ENCODE measurements around the gene CASKIN1. TPM values are rescaled to one million over a fixed set of nuclear protein-coding genes. Genes with fewer than 3 reads are reported as not detected.
"Not testable (repeated sequence)": the region's sequence is repeated elsewhere in the genome, so short reads cannot be mapped to it uniquely, and the experiment has no call there.

CASKIN1 gene
- total and polyA plus RNA-seq, 9 donors: 0.10 to 2.4 (median 0.56) TPM; not detected in 1

GRCh38 chr16:2243781-2244180, 47.4 kb upstream of the CASKIN1 start:
- no peak for DNase-seq
- Histone ChIP-seq H3K36me3 (no peaks in the 10 kb centered on the region), H3K27ac (no peak overlapping the region), H3K9me3 (no peaks in the 10 kb centered on the region), H3K4me1 (ENCODE audit: insufficient read depth) (no peaks in the 10 kb centered on the region), H3K4me3 (no peak overlapping the region), H3K27me3 (no peaks in the 10 kb centered on the region)
- TF ChIP-seq EP300 (IDR thresholded peaks at IDR 0.05): no peak
- intact Hi-C loops (cut with DNase I): no loop called here
- 93 to 95% (median 94%) methylated on average over 11 of the region's 11 CpGs for WGBS, 3 donors

GRCh38 chr16:2243031-2243528, 46.7 kb upstream of the CASKIN1 start:
- Histone ChIP-seq H3K36me3 (no peaks in the 10 kb centered on the region), H3K4me1 (ENCODE audit: insufficient read depth) (no peaks in the 10 kb centered on the region), H3K9me3 (no peaks in the 10 kb centered on the region), H3K4me3 (no peak overlapping the region), H3K27ac (no peak overlapping the region), H3K27me3 (no peaks in the 10 kb centered on the region)
- DNase-seq: no peak
- intact Hi-C loops (cut with DNase I): no loop called here
- TF ChIP-seq, protein P1, sequence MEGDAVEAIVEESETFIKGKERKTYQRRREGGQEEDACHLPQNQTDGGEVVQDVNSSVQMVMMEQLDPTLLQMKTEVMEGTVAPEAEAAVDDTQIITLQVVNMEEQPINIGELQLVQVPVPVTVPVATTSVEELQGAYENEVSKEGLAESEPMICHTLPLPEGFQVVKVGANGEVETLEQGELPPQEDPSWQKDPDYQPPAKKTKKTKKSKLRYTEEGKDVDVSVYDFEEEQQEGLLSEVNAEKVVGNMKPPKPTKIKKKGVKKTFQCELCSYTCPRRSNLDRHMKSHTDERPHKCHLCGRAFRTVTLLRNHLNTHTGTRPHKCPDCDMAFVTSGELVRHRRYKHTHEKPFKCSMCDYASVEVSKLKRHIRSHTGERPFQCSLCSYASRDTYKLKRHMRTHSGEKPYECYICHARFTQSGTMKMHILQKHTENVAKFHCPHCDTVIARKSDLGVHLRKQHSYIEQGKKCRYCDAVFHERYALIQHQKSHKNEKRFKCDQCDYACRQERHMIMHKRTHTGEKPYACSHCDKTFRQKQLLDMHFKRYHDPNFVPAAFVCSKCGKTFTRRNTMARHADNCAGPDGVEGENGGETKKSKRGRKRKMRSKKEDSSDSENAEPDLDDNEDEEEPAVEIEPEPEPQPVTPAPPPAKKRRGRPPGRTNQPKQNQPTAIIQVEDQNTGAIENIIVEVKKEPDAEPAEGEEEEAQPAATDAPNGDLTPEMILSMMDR (IDR thresholded peaks at IDR 0.05): no peak
- no peak for TF ChIP-seq POLR2A (IDR thresholded peaks at IDR 0.05)
- no peak for TF ChIP-seq EP300 (IDR thresholded peaks at IDR 0.05)
- 95% methylated on average over 19 of the region's 19 CpGs for WGBS, 3 donors

GRCh38 chr16:2242598-2242997, 46.2 kb upstream of the CASKIN1 start:
- Histone ChIP-seq H3K4me3 (no peak overlapping the region), H3K4me1 (ENCODE audit: insufficient read depth) (no peaks in the 10 kb centered on the region), H3K27ac (no peak overlapping the region), H3K9me3 (peaks cover 0 to under 1% of the 10 kb centered on the region in 2 donors), H3K36me3 (no peaks in the 10 kb centered on the region), H3K27me3 (no peaks in the 10 kb centered on the region)
- TF ChIP-seq, protein P1 (IDR thresholded peaks at IDR 0.05): no peak
- TF ChIP-seq EP300 (IDR thresholded peaks at IDR 0.05): no peak
- TF ChIP-seq POLR2A (IDR thresholded peaks at IDR 0.05): no peak
- 81 to 84% (median 81%) methylated on average over 11 of the region's 11 CpGs for WGBS, 3 donors
- DNase-seq: no peak
- intact Hi-C loops (cut with DNase I): no loop called here

GRCh38 chr16:2240331-2240730, 43.9 kb upstream of the CASKIN1 start:
- H3K27me3 ChIP-seq; DNase-seq; H3K4me1 ChIP-seq (ENCODE audit: insufficient read depth); H3K36me3 ChIP-seq; intact Hi-C loops (cut with DNase I); H3K4me3 ChIP-seq; H3K27ac ChIP-seq; H3K9me3 ChIP-seq: not testable (repeated sequence)
- WGBS, 3 donors: 74 to 77% (median 75%) methylated on average over 9 of the region's 9 CpGs

- Histone ChIP-seq H3K36me3 (no peaks in the 10 kb centered on the region), H3K4me1 (ENCODE audit: insufficient read depth) (peaks cover 7% of the 10 kb centered on the region), H3K9me3 (peaks cover 0 to 3% of the 10 kb centered on the region in 2 donors), H3K27me3 (no peaks in the 10 kb centered on the region), H3K4me3 (no peak overlapping the region), H3K27ac (no peak overlapping the region)
- intact Hi-C loops (cut with DNase I): no loop called here
- no peak for DNase-seq
- 64 to 78% (median 74%) methylated on average over 13 to 15 of the region's 15 CpGs for whole genome bisulfite sequencing, 3 donors
- TF ChIP-seq, protein P1 (IDR thresholded peaks at IDR 0.05): no peak
- TF ChIP-seq POLR2A (IDR thresholded peaks at IDR 0.05) (no peak), EP300 (IDR thresholded peaks at IDR 0.05) (no peak)
Observed at GRCh38 chr16:2238838-2239675, 42.7 kb upstream of the CASKIN1 start.
